Neural cell (in vitro differentiated cells): ENCODE data around the gene PAK5. TPM values are rescaled to one million over a fixed set of nuclear protein-coding genes. Genes with fewer than 3 reads are reported as not detected.
A peak's percentile ranks its signal among the peaks of the same experiment; 100 is the strongest.

Experiments used
- H2AFZ ChIP-seq: fragments of 200-600, 300-800 bp; sonication (generic), shearing (Covaris generic); 2 replicates; pipeline ENCODE4 v1.6.0; 2014; ENCODE audit warnings: low read depth, mild to moderate bottlenecking, antibody characterized with exemption, low read length, moderate library complexity
- H3F3A ChIP-seq: fragments of 200-600 bp; shearing (Covaris generic); 2 replicates; pipeline ENCODE4 v1.6.1; 2016; ENCODE audit warnings: mild to moderate bottlenecking, moderate library complexity, mixed read lengths, antibody characterized with exemption, low read length; ENCODE audit not compliant: insufficient read depth, poor library complexity, severe bottlenecking
- H3K27ac ChIP-seq: fragments of 200-600, 300-800 bp; sonication (generic), shearing (Covaris generic); 2 replicates; pipeline ENCODE4 v1.5.1; 2014; ENCODE audit warnings: mild to moderate bottlenecking, low read length, moderate library complexity
- H3K27me3 ChIP-seq: fragments of 300-800, 200-600 bp; sonication (generic), shearing (Covaris generic); 2 replicates; pipeline ENCODE4 v1.6.0; 2014; ENCODE audit warnings: mild to moderate bottlenecking, low read depth, low read length, moderate library complexity; ENCODE audit not compliant: insufficient read depth
- H3K36me3 ChIP-seq: fragments of 300-800, 200-600 bp; sonication (generic), shearing (Covaris generic); 2 replicates; pipeline ENCODE4 v1.5.1; 2014; ENCODE audit warnings: mild to moderate bottlenecking, antibody characterized with exemption, low read length, moderate library complexity; ENCODE audit not compliant: insufficient read depth
- H3K4me2 ChIP-seq: fragments of 300-800, 200-600 bp; sonication (generic), shearing (Covaris generic); 2 replicates; pipeline ENCODE4 v1.6.0; 2014; ENCODE audit warnings: mild to moderate bottlenecking, low read length
- H3K4me3 ChIP-seq: fragments of 300-800, 200-600 bp; sonication (generic), shearing (Covaris generic); 2 replicates; pipeline ENCODE4 v1.5.1; 2014; ENCODE audit warnings: mild to moderate bottlenecking, low read length, moderate library complexity
- H3K79me2 ChIP-seq: fragments of 200-600 bp; shearing (Covaris generic); replicated peaks from 2 replicates; pipeline ENCODE4 v1.6.0; 2014; ENCODE audit warnings: mild to moderate bottlenecking, low read length, moderate library complexity; ENCODE audit not compliant: insufficient read depth
- H3K9ac ChIP-seq: fragments of 300-800, 200-600 bp; sonication (generic), shearing (Covaris generic); 2 replicates; pipeline ENCODE4 v1.6.1; 2016; ENCODE audit warnings: mild to moderate bottlenecking, low read length, mixed read lengths
- H3K9me2 ChIP-seq: fragments of 200-600 bp; shearing (Covaris generic); 2 replicates; pipeline ENCODE4 v1.6.1; 2016; ENCODE audit warnings: mild to moderate bottlenecking, low read length, mixed read lengths; ENCODE audit not compliant: insufficient read depth
- H3K9me3 ChIP-seq: fragments of 200-600, 300-800 bp; sonication (generic), shearing (Covaris generic); 2 replicates; pipeline ENCODE4 v1.6.1; 2016; ENCODE audit warnings: mild to moderate bottlenecking, mixed run types, low read length, moderate library complexity, mixed read lengths
- H4K20me1 ChIP-seq: fragments of 200-600 bp; shearing (Covaris generic); 2 replicates; pipeline ENCODE4 v1.6.1; 2016; ENCODE audit warnings: mild to moderate bottlenecking, mixed run types; ENCODE audit not compliant: insufficient read depth
- EP300 ChIP-seq: fragments of 450-650 bp; conservative IDR thresholded peaks from 2 replicates; pipeline ENCODE4 v1.6.1; 2014; ENCODE audit warnings: antibody characterized with exemption, mild to moderate bottlenecking, moderate library complexity; ENCODE audit not compliant: poor library complexity, severe bottlenecking
- EZH2 ChIP-seq: fragments of 200-600, 300-800 bp; shearing (Covaris generic), sonication (generic); IDR thresholded peaks from 2 replicates; pipeline ENCODE4 v1.6.1; 2014; ENCODE audit warnings: antibody characterized with exemption, low read length, borderline replicate concordance, mild to moderate bottlenecking; ENCODE audit not compliant: insufficient read depth, poor library complexity, severe bottlenecking
- MXI1 ChIP-seq: fragments of 450-650 bp; conservative IDR thresholded peaks from 2 replicates; pipeline ENCODE4 v1.6.1; 2014; ENCODE audit warnings: antibody characterized with exemption, mild to moderate bottlenecking; ENCODE audit not compliant: poor library complexity, severe bottlenecking
- POLR2AphosphoS5 ChIP-seq: IDR thresholded peaks from 2 replicates; pipeline ENCODE4 v1.6.1; 2012
- RAD21 ChIP-seq: fragments of 450-650 bp; conservative IDR thresholded peaks from 2 replicates; pipeline ENCODE4 v1.6.1; 2014; ENCODE audit warnings: antibody characterized with exemption, mild to moderate bottlenecking, moderate library complexity
- SMC3 ChIP-seq: fragments of 450-650 bp; conservative IDR thresholded peaks from 2 replicates; pipeline ENCODE4 v1.6.1; 2014; ENCODE audit warnings: antibody characterized with exemption, mild to moderate bottlenecking, moderate library complexity; ENCODE audit not compliant: poor library complexity
- TAF1 ChIP-seq: IDR thresholded peaks from 2 replicates; pipeline ENCODE4 v1.6.1; 2012; ENCODE audit warnings: low read depth
- polyA minus RNA-seq: library from RNA; depleted of rRNA, polyadenylated mRNA; stranded (reverse); fragments of >200 nt; gene quantifications from 2 replicates; pipeline ENCODE4 v1.2.3, GENCODE V29; 2014
- polyA plus RNA-seq: library from polyadenylated mRNA; depleted of rRNA; stranded (reverse); fragments of >200 nt; gene quantifications from 2 replicates; pipeline ENCODE4 v1.2.3, GENCODE V29; 2014
- TF ChIP-seq, protein P1 (sequence below): IDR thresholded peaks from 2 replicates; pipeline ENCODE4 v1.6.1; 2012; ENCODE audit warnings: borderline replicate concordance
- TF ChIP-seq, protein P2 (sequence below): fragments of 450-650 bp; IDR thresholded peaks from 2 replicates; pipeline ENCODE4 v1.5.1; 2014; ENCODE audit warnings: antibody characterized with exemption, mild to moderate bottlenecking, moderate library complexity; ENCODE audit not compliant: poor library complexity, severe bottlenecking

The PAK5 gene
- polyA plus RNA-seq (47.0 and 48.3 TPM in 2 replicates), polyA minus RNA-seq (50.2 and 60.7 TPM in 2 replicates)

GRCh38 chr20:9838378-9839295 is at the start of gene PAK5:
Gene PAK5 (minus strand): TSS chr20:9839076. CDS start chr20:9644328, 194,748 bp downstream.
- Histone ChIP-seq H4K20me1 (no peaks in the 10 kb centered on the region), H3K36me3 (no peaks in the 10 kb centered on the region), H3K9me3 (no peaks in the 10 kb centered on the region), H3F3A (peaks cover 6% of the 10 kb centered on the region), H3K9me2 (no peaks in the 10 kb centered on the region), H2AFZ (peak within 1 kb of the TSS; percentile 93), H3K9ac (peak within 1 kb of the TSS; percentile 96), H3K79me2 (peaks cover 38% of the 10 kb centered on the region), H3K4me3 (peak within 1 kb of the TSS; percentile 91), H3K4me2 (peak within 1 kb of the TSS; percentile 87), H3K27me3 (no peaks in the 10 kb centered on the region), H3K27ac (peak within 1 kb of the TSS; percentile 94)
- TF ChIP-seq EP300 (peak; percentile 55), EZH2 (no peak), TAF1 (no peak), MXI1 (peak; percentile 91), RAD21 (peak; percentile 46), POLR2AphosphoS5 (peak; percentile 74), SMC3 (peak; percentile 47)
- TF ChIP-seq, protein P1, sequence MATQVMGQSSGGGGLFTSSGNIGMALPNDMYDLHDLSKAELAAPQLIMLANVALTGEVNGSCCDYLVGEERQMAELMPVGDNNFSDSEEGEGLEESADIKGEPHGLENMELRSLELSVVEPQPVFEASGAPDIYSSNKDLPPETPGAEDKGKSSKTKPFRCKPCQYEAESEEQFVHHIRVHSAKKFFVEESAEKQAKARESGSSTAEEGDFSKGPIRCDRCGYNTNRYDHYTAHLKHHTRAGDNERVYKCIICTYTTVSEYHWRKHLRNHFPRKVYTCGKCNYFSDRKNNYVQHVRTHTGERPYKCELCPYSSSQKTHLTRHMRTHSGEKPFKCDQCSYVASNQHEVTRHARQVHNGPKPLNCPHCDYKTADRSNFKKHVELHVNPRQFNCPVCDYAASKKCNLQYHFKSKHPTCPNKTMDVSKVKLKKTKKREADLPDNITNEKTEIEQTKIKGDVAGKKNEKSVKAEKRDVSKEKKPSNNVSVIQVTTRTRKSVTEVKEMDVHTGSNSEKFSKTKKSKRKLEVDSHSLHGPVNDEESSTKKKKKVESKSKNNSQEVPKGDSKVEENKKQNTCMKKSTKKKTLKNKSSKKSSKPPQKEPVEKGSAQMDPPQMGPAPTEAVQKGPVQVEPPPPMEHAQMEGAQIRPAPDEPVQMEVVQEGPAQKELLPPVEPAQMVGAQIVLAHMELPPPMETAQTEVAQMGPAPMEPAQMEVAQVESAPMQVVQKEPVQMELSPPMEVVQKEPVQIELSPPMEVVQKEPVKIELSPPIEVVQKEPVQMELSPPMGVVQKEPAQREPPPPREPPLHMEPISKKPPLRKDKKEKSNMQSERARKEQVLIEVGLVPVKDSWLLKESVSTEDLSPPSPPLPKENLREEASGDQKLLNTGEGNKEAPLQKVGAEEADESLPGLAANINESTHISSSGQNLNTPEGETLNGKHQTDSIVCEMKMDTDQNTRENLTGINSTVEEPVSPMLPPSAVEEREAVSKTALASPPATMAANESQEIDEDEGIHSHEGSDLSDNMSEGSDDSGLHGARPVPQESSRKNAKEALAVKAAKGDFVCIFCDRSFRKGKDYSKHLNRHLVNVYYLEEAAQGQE: peak; percentile 93
- TF ChIP-seq, protein P2, sequence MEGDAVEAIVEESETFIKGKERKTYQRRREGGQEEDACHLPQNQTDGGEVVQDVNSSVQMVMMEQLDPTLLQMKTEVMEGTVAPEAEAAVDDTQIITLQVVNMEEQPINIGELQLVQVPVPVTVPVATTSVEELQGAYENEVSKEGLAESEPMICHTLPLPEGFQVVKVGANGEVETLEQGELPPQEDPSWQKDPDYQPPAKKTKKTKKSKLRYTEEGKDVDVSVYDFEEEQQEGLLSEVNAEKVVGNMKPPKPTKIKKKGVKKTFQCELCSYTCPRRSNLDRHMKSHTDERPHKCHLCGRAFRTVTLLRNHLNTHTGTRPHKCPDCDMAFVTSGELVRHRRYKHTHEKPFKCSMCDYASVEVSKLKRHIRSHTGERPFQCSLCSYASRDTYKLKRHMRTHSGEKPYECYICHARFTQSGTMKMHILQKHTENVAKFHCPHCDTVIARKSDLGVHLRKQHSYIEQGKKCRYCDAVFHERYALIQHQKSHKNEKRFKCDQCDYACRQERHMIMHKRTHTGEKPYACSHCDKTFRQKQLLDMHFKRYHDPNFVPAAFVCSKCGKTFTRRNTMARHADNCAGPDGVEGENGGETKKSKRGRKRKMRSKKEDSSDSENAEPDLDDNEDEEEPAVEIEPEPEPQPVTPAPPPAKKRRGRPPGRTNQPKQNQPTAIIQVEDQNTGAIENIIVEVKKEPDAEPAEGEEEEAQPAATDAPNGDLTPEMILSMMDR: peak; percentile 20

DNA sequence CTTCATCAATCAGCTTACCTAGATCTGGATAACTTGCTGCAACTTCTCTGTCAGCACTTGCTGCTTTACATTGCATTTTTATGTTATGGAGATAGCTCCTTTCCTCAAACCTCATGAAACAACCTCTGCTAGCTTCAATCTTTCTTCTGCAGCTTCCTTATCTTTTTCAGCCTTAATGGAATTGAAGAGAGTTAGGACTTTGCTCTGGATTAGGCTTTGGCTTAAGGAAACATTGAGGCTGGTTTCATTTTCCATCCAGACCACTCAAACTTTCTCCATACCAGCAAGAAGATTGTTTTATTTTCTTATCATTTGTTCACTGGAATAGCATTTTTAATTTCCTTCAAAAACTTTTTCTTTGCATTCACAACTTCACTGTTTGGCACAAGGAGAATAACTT is 48.8 kb upstream of the PAK5 start:
- no peak overlapping the region for H3K4me2 ChIP-seq
- no peaks in the 10 kb centered on the region for H3K27me3 ChIP-seq
- H3K27ac ChIP-seq: no peak overlapping the region
- H3K4me3 ChIP-seq: no peak overlapping the region
- no peak overlapping the region for H2AFZ ChIP-seq
- no peaks in the 10 kb centered on the region for H3K9me3 ChIP-seq
- H3K9ac ChIP-seq: no peak overlapping the region
- no peaks in the 10 kb centered on the region for H3K9me2 ChIP-seq
- TF ChIP-seq, protein P2: no peak
- TF ChIP-seq EP300 (no peak), POLR2AphosphoS5 (no peak), MXI1 (no peak), RAD21 (no peak), EZH2 (no peak), SMC3 (no peak), TAF1 (no peak)
- TF ChIP-seq, protein P1: no peak
- no peaks in the 10 kb centered on the region for H4K20me1 ChIP-seq
- no peaks in the 10 kb centered on the region for H3F3A ChIP-seq
- H3K79me2 ChIP-seq: no peaks in the 10 kb centered on the region
- H3K36me3 ChIP-seq: no peaks in the 10 kb centered on the region
